ENCODE measurements around the gene SPNS3. TPM values are rescaled to one million over a fixed set of nuclear protein-coding genes. Genes with fewer than 3 reads are reported as not detected.

Gene SPNS3
- total and polyA plus RNA-seq, 4 donors: 0.16 to 2.3 (median 0.24) TPM

- 1% methylated on average over 117 of the region's 117 CpGs for WGBS
- H3K9ac ChIP-seq (ENCODE audit: low read depth in 1 of 2, low read length in 2 of 2): peak within 1 kb of the TSS; percentile 49 to 65
- TF ChIP-seq ATF3 (IDR thresholded peaks at IDR 0.05) (no peak), SP1 (IDR thresholded peaks at IDR 0.05) (no peak), HNF4A (conservative IDR thresholded peaks at IDR 0.05) (no peak)
- H3K36me3 ChIP-seq (ENCODE audit: control insufficient read depth in 4 of 4, insufficient read depth in 3 of 4, low read depth in 1 of 4, low read length in 3 of 4): no peaks in the 10 kb centered on the region
- no peaks in the 10 kb centered on the region for H3K9me3 ChIP-seq (ENCODE audit: control insufficient read depth in 4 of 4, low read length in 3 of 4)
- peaks cover 9 to 38% (median 27%) of the 10 kb centered on the region in 4 donors for H3K4me1 ChIP-seq (ENCODE audit: control insufficient read depth in 4 of 4, insufficient read depth in 4 of 4, low read length in 3 of 4)
- peak; percentile 50 for DNase-seq (ENCODE audit: low spot score)
- H3K27ac ChIP-seq (ENCODE audit: low read depth in 1 of 2, low read length in 2 of 2): peak within 1 kb of the TSS; percentile 82 to 86
- H3K27me3 ChIP-seq (ENCODE audit: control insufficient read depth in 4 of 4, insufficient read depth in 4 of 4, low read length in 3 of 4): no peaks in the 10 kb centered on the region
- H3K4me3 ChIP-seq (ENCODE audit: low read depth in 1 of 3, low read length in 3 of 3): peak within 1 kb of the TSS; percentile 20 to 68 (median 44)
Observed at GRCh38 chr17:4498461-4499397, 65.0 kb downstream of the SPNS3 start, which contains the start of gene SPNS2. Gene SPNS2, plus strand, starts transcription at chr17:4498881. Its CDS starts 167 bp downstream, at chr17:4499048.

GRCh38 chr17:4499431-4500190 is 65.9 kb downstream of the SPNS3 start:
- no peaks in the 10 kb centered on the region for H3K36me3 ChIP-seq (ENCODE audit: control insufficient read depth in 4 of 4, insufficient read depth in 3 of 4, low read depth in 1 of 4, low read length in 3 of 4)
- DNase-seq (ENCODE audit: low spot score): no peak
- WGBS: 4% methylated on average over 53 of the region's 53 CpGs
- H3K27me3 ChIP-seq (ENCODE audit: control insufficient read depth in 4 of 4, insufficient read depth in 4 of 4, low read length in 3 of 4): no peaks in the 10 kb centered on the region
- no peak overlapping the region for H3K9ac ChIP-seq (ENCODE audit: low read depth in 1 of 2, low read length in 2 of 2)
- H3K4me3 ChIP-seq (ENCODE audit: low read depth in 1 of 3, low read length in 3 of 3): peak overlapping the region; percentile 20 to 68 (median 44)
- TF ChIP-seq HNF4G (IDR thresholded peaks at IDR 0.05): no peak
- TF ChIP-seq MAX (IDR thresholded peaks at IDR 0.05): no peak
- no peak for TF ChIP-seq FOXA1 (IDR thresholded peaks at IDR 0.05)
- TF ChIP-seq YY1 (IDR thresholded peaks at IDR 0.05): no peak
- no peak for TF ChIP-seq REST (IDR thresholded peaks at IDR 0.05)
- TF ChIP-seq RXRA (IDR thresholded peaks at IDR 0.05): no peak
- TF ChIP-seq SP1 (IDR thresholded peaks at IDR 0.05): no peak
- no peak for TF ChIP-seq HNF4A (conservative IDR thresholded peaks at IDR 0.05)
- TF ChIP-seq JUND (IDR thresholded peaks at IDR 0.05): no peak
- no peak for TF ChIP-seq NR2F2 (IDR thresholded peaks at IDR 0.05)
- TF ChIP-seq EGR1 (IDR thresholded peaks at IDR 0.05; ENCODE audit: low read depth in 2 of 2): no peak
- TF ChIP-seq TAF1 (conservative IDR thresholded peaks at IDR 0.05): no peak
- TF ChIP-seq ATF3 (IDR thresholded peaks at IDR 0.05): no peak
- no peak for TF ChIP-seq FOXA2 (IDR thresholded peaks at IDR 0.05)
- TF ChIP-seq CTCF (IDR thresholded peaks at IDR 0.05; ENCODE audit: low read depth, low read length, missing input control): no peak
- H3K27ac ChIP-seq (ENCODE audit: low read depth in 1 of 2, low read length in 2 of 2): no peak overlapping the region
- H3K9me3 ChIP-seq (ENCODE audit: control insufficient read depth in 4 of 4, low read length in 3 of 4): no peaks in the 10 kb centered on the region
- H3K4me1 ChIP-seq (ENCODE audit: control insufficient read depth in 4 of 4, insufficient read depth in 4 of 4, low read length in 3 of 4): peaks cover 9 to 38% (median 27%) of the 10 kb centered on the region in 4 donors

All from liver (tissue), 9 donors.